CD4-positive, alpha-beta T cell treated with Interleukin-15 for 4 hours (primary cell): Measurements from ENCODE around the gene CENPH.
"Not testable (repeated sequence)": the region's sequence is repeated elsewhere in the genome, so short reads cannot be mapped to it uniquely, and the experiment has no call there.

ENCODE experiments used
- DNase-seq: peaks from one replicate; pipeline ENCODE4 v3.0.0-alpha.2; 2020; ENCODE audit warnings: low spot score

CENPH gene

GRCh38 chr5:69252437-69252836, 63.1 kb downstream of the CENPH start:
- no peak for DNase-seq

- not testable (repeated sequence) for DNase-seq
Observed at GRCh38 chr5:69255940-69256339, 66.6 kb downstream of the CENPH start.

- DNase-seq, result no peak
Observed at GRCh38 chr5:69257577-69257976, 68.2 kb downstream of the CENPH start.
